A549 (cell line): ENCODE measurements around the gene ZNF597. TPM values are rescaled to one million over a fixed set of nuclear protein-coding genes. Genes with fewer than 3 reads are reported as not detected.

Experiments used
- ATAC-seq, 2 experiments: fragments of 200-7000 bp in 1 of 2; fragments of >200 bp in 1 of 2; cut with Nextera tagmentation in 1 of 2; cut with Tn5 transposase in 1 of 2; 3 replicates each; pipeline versions ENCODE4 v1.8.0 to v1.9.1; 2018 to 2020; ENCODE audit warnings: mild to moderate bottlenecking in 1 of 2, moderate library complexity in 1 of 2
- CTCF ChIA-PET: fragments of 300-600 bp; sonication (Branson Sonifier 250); formaldehyde crosslinking; extraction: SDS; loops from one replicate; lab custom pipeline; 2021; ENCODE audit warnings: antibody characterized with exemption, inconsistent platforms; lab: Yijun Ruan, JAX
- POLR2A ChIA-PET: fragments of 350-600 bp; formaldehyde crosslinking; extraction: SDS; loops from one replicate; lab custom pipeline; 2021; ENCODE audit warnings: antibody characterized with exemption, inconsistent platforms; lab: Yijun Ruan, JAX
- DNase-seq, 2 experiments: peaks; one replicate each; pipeline versions ENCODE4 v3.0.0 to v3.0.0-alpha.2; 2011 to 2016; ENCODE audit warnings: low read depth in 1 of 2, low spot score in 1 of 2
- FAIRE-seq: peaks from 2 replicates; lab custom pipeline; 2011; peaks lifted over from hg19 to GRCh38; lab: Jason Lieb, UNC
- H3K27ac ChIP-seq, 2 experiments: fragments of >200 bp; sonication (Bioruptor Twin); formaldehyde crosslinking; 3 replicates each; pipeline ENCODE4 v1.5.1; 2016 to 2017
- H3K4me1 ChIP-seq: fragments of >200 bp; sonication (Bioruptor Twin); formaldehyde crosslinking; 3 replicates; pipeline ENCODE4 v1.6.1; 2016
- H3K4me2 ChIP-seq: fragments of >200 bp; sonication (Bioruptor Twin); formaldehyde crosslinking; 3 replicates; pipeline ENCODE4 v1.6.1; 2016
- H3K4me3 ChIP-seq: fragments of >200 bp; sonication (Bioruptor Twin); formaldehyde crosslinking; 3 replicates; pipeline ENCODE4 v1.5.1; 2016
- H3K9me3 ChIP-seq: fragments of >200 bp; sonication (Bioruptor Twin); formaldehyde crosslinking; 3 replicates; pipeline ENCODE4 v1.6.1; 2016
- CBX2 ChIP-seq: fragments of 200-600 bp; sonication (generic); IDR thresholded peaks from 2 replicates; pipeline ENCODE4 v1.6.1; 2016; ENCODE audit warnings: low read depth, mild to moderate bottlenecking, borderline replicate concordance
- CEBPB ChIP-seq, 2 experiments: fragments of >200 bp in 1 of 2; sonication (Bioruptor Twin) in 1 of 2; formaldehyde crosslinking in 1 of 2; IDR thresholded peaks; 2 replicates each; pipeline ENCODE4 v1.6.1; 2012 to 2016
- EHMT2 ChIP-seq: fragments of 200-600 bp; sonication (generic); IDR thresholded peaks from 2 replicates; pipeline ENCODE4 v1.6.1; 2016; ENCODE audit warnings: antibody characterized with exemption, low read depth, mild to moderate bottlenecking, moderate library complexity
- ELK1 ChIP-seq: fragments of 150-350 bp; IDR thresholded peaks from 2 replicates; pipeline ENCODE4 v1.6.1; 2014; ENCODE audit warnings: low read depth, mild to moderate bottlenecking, low read length
- ESRRA ChIP-seq: fragments of 150-350 bp; IDR thresholded peaks from 2 replicates; pipeline ENCODE4 v1.6.1; 2014; ENCODE audit warnings: mild to moderate bottlenecking, low read length, borderline replicate concordance
- FOSL2 ChIP-seq, 2 experiments: fragments of 450-650 bp in 1 of 2; fragments of >200 bp in 1 of 2; sonication (Bioruptor Twin) in 1 of 2; formaldehyde crosslinking; IDR thresholded peaks; 2 replicates each; pipeline versions ENCODE4 v1.5.0 to v1.6.1; 2016 to 2020; ENCODE audit warnings: mild to moderate bottlenecking in 1 of 2, moderate library complexity in 1 of 2
- HDAC2 ChIP-seq: fragments of 200-600 bp; sonication (generic); IDR thresholded peaks from 2 replicates; pipeline ENCODE4 v1.6.1; 2016
- MAFK ChIP-seq: fragments of 450-650 bp; IDR thresholded peaks from 2 replicates; pipeline ENCODE4 v1.6.1; 2014; ENCODE audit not compliant: partially characterized antibody
- NR3C1 ChIP-seq: fragments of >200 bp; sonication (Bioruptor Twin); formaldehyde crosslinking; IDR thresholded peaks from 3 replicates; pipeline ENCODE4 v1.6.1; 2017
- PBX3 ChIP-seq: IDR thresholded peaks from 2 replicates; pipeline ENCODE4 v1.6.1; 2012
- RAD21 ChIP-seq, 2 experiments: fragments of >200 bp in 1 of 2; sonication (Bioruptor Twin) in 1 of 2; formaldehyde crosslinking in 1 of 2; IDR thresholded peaks in 1 of 2; conservative IDR thresholded peaks in 1 of 2; 2 replicates in 1 of 2; 3 replicates in 1 of 2; pipeline ENCODE4 v1.6.1; 2012 to 2018; ENCODE audit warnings: inconsistent platforms in 1 of 2
- RARB ChIP-seq: fragments of 250-450 bp; sonication (Bioruptor Pico); IDR thresholded peaks from 2 replicates; pipeline ENCODE4 v1.8.0; 2021; ENCODE audit warnings: mild to moderate bottlenecking, moderate library complexity
- RCOR1 ChIP-seq: fragments of 150-350 bp; IDR thresholded peaks from 2 replicates; pipeline ENCODE4 v1.6.1; 2014; ENCODE audit warnings: antibody characterized with exemption, low read length, low read depth
- TFCP2L1 ChIP-seq: fragments of 250-450 bp; sonication (Bioruptor Pico); IDR thresholded peaks from 2 replicates; pipeline ENCODE4 v1.5.0; 2021; ENCODE audit warnings: mild to moderate bottlenecking
- ZNF302 ChIP-seq: fragments of 250-450 bp; sonication (Bioruptor Pico); IDR thresholded peaks from 2 replicates; pipeline ENCODE4 v1.9.0; 2021; ENCODE audit warnings: inconsistent platforms, mild to moderate bottlenecking, moderate library complexity
- WGBS: methylation state at CpG from one replicate; pipeline ENCODE4 v1.1.6; 2017; ENCODE audit errors: missing lambda C conversion rate; 5-methylcytosine and 5-hydroxymethylcytosine counted together
- polyA plus RNA-seq, 4 experiments: library from polyadenylated mRNA; depleted of rRNA in 3 of 4; stranded (reverse); fragments of >200 nt; fragmentation: RNase III in 1 of 4; extraction: RNeasy Plus Mini Kit Qiagen cat#74134 plus additional on column Dnase treatment in 1 of 4; gene quantifications; 2 replicates in 3 of 4; 3 replicates in 1 of 4; pipeline ENCODE4 v1.2.3, GENCODE V29; 2011 to 2017
- TF ChIP-seq, protein P1 (sequence below): IDR thresholded peaks from 2 replicates; pipeline ENCODE4 v1.6.1; 2012

ZNF597 gene
- polyA plus RNA-seq, 2 of the 4 experiments (the other 2 are of a cell fraction) = 1.1 to 1.9 TPM

GRCh38 chr16:3461151-3461550, 17.8 kb upstream of the ZNF597 start:
- H3K4me3 ChIP-seq = no peak overlapping the region
- no peak for DNase-seq
- POLR2A ChIA-PET = no interaction called here
- no peak for ATAC-seq
- TF ChIP-seq CEBPB (IDR thresholded peaks at IDR 0.05) = 0 out of 4 replicates have a peak, but pooled peaks of 1 of the 2 experiments have one; percentile 8
- no peak for TF ChIP-seq TFCP2L1 (CRISPR knock-in tag)
- TF ChIP-seq, all 56 proteins: peak for 1
- H3K9me3 ChIP-seq = no peaks in the 10 kb centered on the region
- H3K4me1 ChIP-seq = peaks cover 33% of the 10 kb centered on the region
- CTCF ChIA-PET = interaction anchor here (1.6 kb wide), 1 partner anchor 11 kb away, joined by 3 read pairs; no protein-coding TSS in a partner anchor
- 80% methylated on average over 8 of the region's 8 CpGs for WGBS
- no peak overlapping the region for H3K27ac ChIP-seq
- FAIRE-seq = no peak
- H3K4me2 ChIP-seq = 0 out of 3 replicates have a peak overlapping the region, but pooled peaks have one; percentile 3

- Histone ChIP-seq H3K4me1 (peaks cover 33% of the 10 kb centered on the region), H3K27ac (no peak overlapping the region), H3K4me3 (no peak overlapping the region), H3K9me3 (no peaks in the 10 kb centered on the region), H3K4me2 (no peak overlapping the region; the same call in 2 of the 3 replicates)
- DNase-seq = no peak
- no peak for ATAC-seq
- no peak for FAIRE-seq
- ChIA-PET POLR2A (no interaction called here), CTCF (interaction anchor here (1.6 kb wide), 1 partner anchor 11 kb away, joined by 3 read pairs; no protein-coding TSS in a partner anchor)
- TF ChIP-seq RAD21 (conservative IDR thresholded peaks at IDR 0.05 in 1 of 2, IDR thresholded peaks at IDR 0.05 in 1 of 2) (no peak), NR3C1 (no peak), MAFK (peak; percentile 72), RCOR1 (no peak)
- 90% methylated on average over 8 of the region's 8 CpGs for WGBS
Measured at GRCh38 chr16:3460585-3460984, 17.3 kb upstream of the ZNF597 start.

GRCh38 chr16:3460121-3460520, 16.8 kb upstream of the ZNF597 start:
- Histone ChIP-seq H3K4me3 (no peak overlapping the region), H3K4me2 (peak overlapping the region; percentile 99), H3K4me1 (peaks cover 33% of the 10 kb centered on the region), H3K27ac (no peak overlapping the region; a peak in 1 of 6 replicates), H3K9me3 (no peaks in the 10 kb centered on the region)
- ATAC-seq (no peak), FAIRE-seq (no peak), DNase-seq (no peak)
- ChIA-PET CTCF (interaction anchor here (0.7 to 1.6 kb wide), 2 partner anchors 10 to 12 kb away, joined by 3 read pairs; no protein-coding TSS in a partner anchor), POLR2A (no interaction called here)
- TF ChIP-seq, protein P1, sequence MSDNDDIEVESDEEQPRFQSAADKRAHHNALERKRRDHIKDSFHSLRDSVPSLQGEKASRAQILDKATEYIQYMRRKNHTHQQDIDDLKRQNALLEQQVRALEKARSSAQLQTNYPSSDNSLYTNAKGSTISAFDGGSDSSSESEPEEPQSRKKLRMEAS = no peak
- no peak for TF ChIP-seq ZNF302 (CRISPR knock-in tag)
- TF ChIP-seq FOSL2 (IDR thresholded peaks at IDR 0.05) = no peak
- no peak for TF ChIP-seq FOSL2 (CRISPR knock-in tag; IDR thresholded peaks at IDR 0.05)
- TF ChIP-seq EHMT2 = no peak
- 89% methylated on average over 7 of the region's 7 CpGs for WGBS

- H3K4me2 ChIP-seq = peak overlapping the region; percentile 99
- ChIA-PET POLR2A (no interaction called here), CTCF (interaction anchor here (0.7 kb wide), 1 partner anchor 11 kb away, joined by 3 read pairs; no protein-coding TSS in a partner anchor)
- H3K9me3 ChIP-seq = no peaks in the 10 kb centered on the region
- DNase-seq (no peak), ATAC-seq (no peak), FAIRE-seq (no peak)
- peaks cover 33% of the 10 kb centered on the region for H3K4me1 ChIP-seq
- WGBS = 70% methylated on average over 9 of the region's 9 CpGs
- H3K27ac ChIP-seq = peak overlapping the region; percentile 99
- TF ChIP-seq RARB (CRISPR knock-in tag) = no peak
- TF ChIP-seq PBX3 = no peak
- TF ChIP-seq RAD21 (conservative IDR thresholded peaks at IDR 0.05 in 1 of 2, IDR thresholded peaks at IDR 0.05 in 1 of 2) = no peak
- TF ChIP-seq ELK1 = no peak
- no peak for TF ChIP-seq HDAC2
- TF ChIP-seq CBX2 = no peak
- TF ChIP-seq ESRRA = no peak
- H3K4me3 ChIP-seq = peak overlapping the region; percentile 100
Measured at GRCh38 chr16:3459401-3460090, 16.2 kb upstream of the ZNF597 start.
